ENCODE measurements around the gene LDHA. TPM values are rescaled to one million over a fixed set of nuclear protein-coding genes. Genes with fewer than 3 reads are reported as not detected.
A peak's percentile ranks its signal among the peaks of the same experiment; 100 is the strongest.

The LDHA gene
- total RNA-seq (581 TPM), polyA plus RNA-seq (364 TPM)
- long read RNA-seq, donor 1, transcript LDHA-220 (7 exons, 1,288 nt), result minor isoform, 5 of 65 reads
- long read RNA-seq, donor 1, transcript LDHA-205 (8 exons, 2,416 nt), result major isoform, 29 of 65 reads
- long read RNA-seq, donor 1, partial matches to known transcripts, result 26 of 65 reads
- long read RNA-seq, donor 1, other reads (novel, unspliced or antisense), result 0 of 65 reads
- long read RNA-seq, donor 2, result 0 reads
- long read RNA-seq, donor 3, transcript LDHA-202 (5 exons, 2,169 nt), result minor isoform, 10 of 621 reads
- long read RNA-seq, donor 3, transcript LDHA-205 (8 exons, 2,416 nt), result major isoform, 435 of 621 reads
- long read RNA-seq, donor 3, transcript LDHA-216 (4 exons, 1,345 nt), result minor isoform, 61 of 621 reads
- long read RNA-seq, donor 3, transcript LDHA-220 (7 exons, 1,288 nt), result minor isoform, 31 of 621 reads
- long read RNA-seq, donor 3, partial matches to known transcripts, result 61 of 621 reads
- long read RNA-seq, donor 3, other reads (novel, unspliced or antisense), result 8 of 621 reads
- long read RNA-seq, donor 4, transcript LDHA-220 (7 exons, 1,288 nt), result minor isoform, 11 of 167 reads
- long read RNA-seq, donor 4, transcript LDHA-205 (8 exons, 2,416 nt), result major isoform, 134 of 167 reads
- long read RNA-seq, donor 4, transcript LDHA-216 (4 exons, 1,345 nt), result minor isoform, 10 of 167 reads
- long read RNA-seq, donor 4, partial matches to known transcripts, result 5 of 167 reads
- long read RNA-seq, donor 4, other reads (novel, unspliced or antisense), result 0 of 167 reads
- long read RNA-seq, donor 5, transcript LDHA-202 (5 exons, 2,169 nt), result minor isoform, 19 of 867 reads
- long read RNA-seq, donor 5, transcript LDHA-216 (4 exons, 1,345 nt), result minor isoform, 55 of 867 reads
- long read RNA-seq, donor 5, transcript LDHA-220 (7 exons, 1,288 nt), result minor isoform, 40 of 867 reads
- long read RNA-seq, donor 5, transcript LDHA-205 (8 exons, 2,416 nt), result major isoform, 608 of 867 reads
- long read RNA-seq, donor 5, partial matches to known transcripts, result 101 of 867 reads
- long read RNA-seq, donor 5, other reads (novel, unspliced or antisense), result 23 of 867 reads
- long read RNA-seq, donor 6, transcript LDHA-216 (4 exons, 1,345 nt), result minor isoform, 28 of 442 reads
- long read RNA-seq, donor 6, transcript LDHA-220 (7 exons, 1,288 nt), result minor isoform, 30 of 442 reads
- long read RNA-seq, donor 6, transcript LDHA-205 (8 exons, 2,416 nt), result major isoform, 311 of 442 reads
- long read RNA-seq, donor 6, transcript LDHA-202 (5 exons, 2,169 nt), result minor isoform, 39 of 442 reads
- long read RNA-seq, donor 6, partial matches to known transcripts, result 22 of 442 reads
- long read RNA-seq, donor 6, other reads (novel, unspliced or antisense), result 0 of 442 reads
- long read RNA-seq, donor 7, transcript LDHA-220 (7 exons, 1,288 nt), result minor isoform, 26 of 924 reads
- long read RNA-seq, donor 7, transcript LDHA-216 (4 exons, 1,345 nt), result minor isoform, 34 of 924 reads
- long read RNA-seq, donor 7, transcript LDHA-205 (8 exons, 2,416 nt), result major isoform, 487 of 924 reads
- long read RNA-seq, donor 7, transcript LDHA-202 (5 exons, 2,169 nt), result minor isoform, 13 of 924 reads
- long read RNA-seq, donor 7, partial matches to known transcripts, result 324 of 924 reads
- long read RNA-seq, donor 7, other reads (novel, unspliced or antisense), result 24 of 924 reads
- long read RNA-seq, donor 8, transcript LDHA-216 (4 exons, 1,345 nt), result minor isoform, 21 of 247 reads
- long read RNA-seq, donor 8, transcript LDHA-205 (8 exons, 2,416 nt), result major isoform, 128 of 247 reads
- long read RNA-seq, donor 8, transcript LDHA-220 (7 exons, 1,288 nt), result minor isoform, 11 of 247 reads
- long read RNA-seq, donor 8, transcript LDHA-202 (5 exons, 2,169 nt), result minor isoform, 9 of 247 reads
- long read RNA-seq, donor 8, partial matches to known transcripts, result 72 of 247 reads
- long read RNA-seq, donor 8, other reads (novel, unspliced or antisense), result 0 of 247 reads
- long read RNA-seq, donor 9, transcript LDHA-205 (8 exons, 2,416 nt), result major isoform, 183 of 322 reads
- long read RNA-seq, donor 9, transcript LDHA-202 (5 exons, 2,169 nt), result minor isoform, 5 of 322 reads
- long read RNA-seq, donor 9, transcript LDHA-216 (4 exons, 1,345 nt), result minor isoform, 18 of 322 reads
- long read RNA-seq, donor 9, transcript LDHA-220 (7 exons, 1,288 nt), result minor isoform, 8 of 322 reads
- long read RNA-seq, donor 9, partial matches to known transcripts, result 102 of 322 reads
- long read RNA-seq, donor 9, other reads (novel, unspliced or antisense), result 0 of 322 reads
- long read RNA-seq, donor 10, transcript LDHA-216 (4 exons, 1,345 nt), result minor isoform, 15 of 461 reads
- long read RNA-seq, donor 10, transcript LDHA-205 (8 exons, 2,416 nt), result major isoform, 227 of 461 reads
- long read RNA-seq, donor 10, transcript LDHA-220 (7 exons, 1,288 nt), result minor isoform, 32 of 461 reads
- long read RNA-seq, donor 10, transcript LDHA-202 (5 exons, 2,169 nt), result minor isoform, 9 of 461 reads
- long read RNA-seq, donor 10, partial matches to known transcripts, result 161 of 461 reads
- long read RNA-seq, donor 10, other reads (novel, unspliced or antisense), result 11 of 461 reads

- DNase-seq (ENCODE audit: low read depth in 6 of 9, low spot score in 9 of 9), result peak; percentile 71 to 97 (median 93)
- peaks cover 0 to 21% of the 10 kb centered on the region in 2 donors for H3K4me1 ChIP-seq (ENCODE audit: control insufficient read depth in 2 of 2, insufficient read depth in 2 of 2, low read length in 2 of 2)
- peak within 1 kb of the TSS; percentile 93 to 96 for H3K27ac ChIP-seq (ENCODE audit: low read depth in 1 of 2, low read length in 1 of 2)
- no peaks in the 10 kb centered on the region for H3K9me3 ChIP-seq (ENCODE audit: control insufficient read depth in 2 of 2, insufficient read depth in 1 of 2, low read length in 1 of 2)
- WGBS, result under 1% methylated on average over 60 of the region's 60 CpGs
- H3K4me3 ChIP-seq (ENCODE audit: low read length in 2 of 2), result peak within 1 kb of the TSS; percentile 69 to 94
- H3K36me3 ChIP-seq (ENCODE audit: control insufficient read depth in 2 of 2, insufficient read depth in 2 of 2, low read length in 1 of 2), result peaks cover 8 to 19% of the 10 kb centered on the region in 2 donors
- no peaks in the 10 kb centered on the region for H3K27me3 ChIP-seq (ENCODE audit: control insufficient read depth in 2 of 2, insufficient read depth in 1 of 2, low read length in 1 of 2)
These were observed at the start of gene LDHA for GRCh38 chr11:18394275-18394927. Gene LDHA, plus strand, starts transcription at chr11:18394563. Its CDS starts 2,280 bp downstream, at chr11:18396843.

- Histone ChIP-seq H3K9me3 (ENCODE audit: control insufficient read depth in 2 of 2, insufficient read depth in 1 of 2, low read length in 1 of 2) (no peaks in the 10 kb centered on the region), H3K4me3 (ENCODE audit: low read length in 2 of 2) (no peak overlapping the region), H3K27me3 (ENCODE audit: control insufficient read depth in 2 of 2, insufficient read depth in 1 of 2, low read length in 1 of 2) (no peaks in the 10 kb centered on the region), H3K27ac (ENCODE audit: low read depth in 1 of 2, low read length in 1 of 2) (no peak overlapping the region), H3K4me1 (ENCODE audit: control insufficient read depth in 2 of 2, insufficient read depth in 2 of 2, low read length in 2 of 2) (no peaks in the 10 kb centered on the region), H3K36me3 (ENCODE audit: control insufficient read depth in 2 of 2, insufficient read depth in 2 of 2, low read length in 1 of 2) (peaks cover 27 to 29% of the 10 kb centered on the region in 2 donors)
- WGBS, result 89% methylated on average over 5 of the region's 5 CpGs
- DNase-seq (ENCODE audit: low read depth in 6 of 9, low spot score in 9 of 9), result no peak
These were observed 46.8 kb upstream of the LDHA start for GRCh38 chr11:18347471-18348125.

GRCh38 chr11:18352581-18352980 lies 41.8 kb upstream of the LDHA start:
- H3K9me3 ChIP-seq (ENCODE audit: control insufficient read depth in 2 of 2, insufficient read depth in 1 of 2, low read length in 1 of 2), result no peaks in the 10 kb centered on the region
- no peak overlapping the region for H3K4me3 ChIP-seq (ENCODE audit: low read length in 2 of 2)
- H3K27ac ChIP-seq (ENCODE audit: low read depth in 1 of 2, low read length in 1 of 2), result no peak overlapping the region
- no peaks in the 10 kb centered on the region for H3K4me1 ChIP-seq (ENCODE audit: control insufficient read depth in 2 of 2, insufficient read depth in 2 of 2, low read length in 2 of 2)
- no peaks in the 10 kb centered on the region for H3K27me3 ChIP-seq (ENCODE audit: control insufficient read depth in 2 of 2, insufficient read depth in 1 of 2, low read length in 1 of 2)
- 98% methylated on average over 3 of the region's 3 CpGs for WGBS
- H3K36me3 ChIP-seq (ENCODE audit: control insufficient read depth in 2 of 2, insufficient read depth in 2 of 2, low read length in 1 of 2), result peaks cover 16 to 28% of the 10 kb centered on the region in 2 donors
- DNase-seq (ENCODE audit: low read depth in 6 of 9, low spot score in 9 of 9), result no peak

GRCh38 chr11:18358646-18359045 lies 35.7 kb upstream of the LDHA start:
- no peak overlapping the region for H3K27ac ChIP-seq (ENCODE audit: low read depth in 1 of 2, low read length in 1 of 2)
- no peak for DNase-seq (ENCODE audit: low read depth in 6 of 9, low spot score in 9 of 9)
- no peaks in the 10 kb centered on the region for H3K9me3 ChIP-seq (ENCODE audit: control insufficient read depth in 2 of 2, insufficient read depth in 1 of 2, low read length in 1 of 2)
- no peaks in the 10 kb centered on the region for H3K4me1 ChIP-seq (ENCODE audit: control insufficient read depth in 2 of 2, insufficient read depth in 2 of 2, low read length in 2 of 2)
- 99% methylated on average over 4 of the region's 4 CpGs for WGBS
- H3K27me3 ChIP-seq (ENCODE audit: control insufficient read depth in 2 of 2, insufficient read depth in 1 of 2, low read length in 1 of 2), result no peaks in the 10 kb centered on the region
- H3K36me3 ChIP-seq (ENCODE audit: control insufficient read depth in 2 of 2, insufficient read depth in 2 of 2, low read length in 1 of 2), result peaks cover 24 to 59% of the 10 kb centered on the region in 2 donors
- no peak overlapping the region for H3K4me3 ChIP-seq (ENCODE audit: low read length in 2 of 2)

GRCh38 chr11:18361154-18361553 lies 33.2 kb upstream of the LDHA start:
- Histone ChIP-seq H3K4me3 (ENCODE audit: low read length in 2 of 2) (no peak overlapping the region), H3K9me3 (ENCODE audit: control insufficient read depth in 2 of 2, insufficient read depth in 1 of 2, low read length in 1 of 2) (no peaks in the 10 kb centered on the region), H3K36me3 (ENCODE audit: control insufficient read depth in 2 of 2, insufficient read depth in 2 of 2, low read length in 1 of 2) (peaks cover 43 to 73% of the 10 kb centered on the region in 2 donors), H3K4me1 (ENCODE audit: control insufficient read depth in 2 of 2, insufficient read depth in 2 of 2, low read length in 2 of 2) (no peaks in the 10 kb centered on the region), H3K27ac (ENCODE audit: low read depth in 1 of 2, low read length in 1 of 2) (no peak overlapping the region), H3K27me3 (ENCODE audit: control insufficient read depth in 2 of 2, insufficient read depth in 1 of 2, low read length in 1 of 2) (no peaks in the 10 kb centered on the region)
- no peak for DNase-seq (ENCODE audit: low read depth in 6 of 9, low spot score in 9 of 9)
- over 99% methylated on average over 5 of the region's 5 CpGs for WGBS

GRCh38 chr11:18364495-18365073 lies 29.8 kb upstream of the LDHA start:
- Histone ChIP-seq H3K36me3 (ENCODE audit: control insufficient read depth in 2 of 2, insufficient read depth in 2 of 2, low read length in 1 of 2) (peaks cover 42 to 69% of the 10 kb centered on the region in 2 donors), H3K4me3 (ENCODE audit: low read length in 2 of 2) (no peak overlapping the region), H3K9me3 (ENCODE audit: control insufficient read depth in 2 of 2, insufficient read depth in 1 of 2, low read length in 1 of 2) (no peaks in the 10 kb centered on the region), H3K27me3 (ENCODE audit: control insufficient read depth in 2 of 2, insufficient read depth in 1 of 2, low read length in 1 of 2) (no peaks in the 10 kb centered on the region), H3K4me1 (ENCODE audit: control insufficient read depth in 2 of 2, insufficient read depth in 2 of 2, low read length in 2 of 2) (no peaks in the 10 kb centered on the region), H3K27ac (ENCODE audit: low read depth in 1 of 2, low read length in 1 of 2) (no peak overlapping the region)
- DNase-seq (ENCODE audit: low read depth in 6 of 9, low spot score in 9 of 9), result no peak
- WGBS, result 97% methylated on average over 4 of the region's 4 CpGs

All from thymus (tissue), 14 donors.